Measurements from ENCODE around the gene CFAP20DC. TPM values are rescaled to one million over a fixed set of nuclear protein-coding genes. Genes with fewer than 3 reads are reported as not detected.
"Not testable (repeated sequence)": the region's sequence is repeated elsewhere in the genome, so short reads cannot be mapped to it uniquely, and the experiment has no call there.

CFAP20DC gene
- total and polyA plus RNA-seq, 11 donors, result 0.07 to 0.27 (median 0.11) TPM; not detected in 5

DNA sequence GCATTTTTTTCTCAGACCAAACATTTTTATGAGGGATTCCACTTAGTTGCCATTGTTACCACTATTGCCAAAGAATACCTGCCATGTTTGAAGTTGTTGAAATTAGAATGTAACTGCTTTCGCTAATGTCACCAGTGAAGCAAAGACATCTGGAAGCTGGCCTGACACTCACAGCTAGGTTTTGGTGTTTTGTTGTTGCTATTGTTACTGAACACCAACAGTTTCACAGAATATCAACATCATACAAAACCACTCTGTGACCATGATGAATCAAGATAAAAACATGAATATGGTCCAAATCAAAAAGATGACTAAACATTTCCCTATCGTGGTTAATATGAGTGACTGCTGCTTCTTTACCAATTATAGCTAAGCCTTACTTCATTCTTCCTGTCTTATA is 6.9 kb upstream of the CFAP20DC start:
- ATAC-seq (no peak), DNase-seq (no peak)
- 81 to 87% (median 85%) methylated on average over 2 of the region's 2 CpGs for WGBS, 4 donors
- intact Hi-C loops (cut with DNase I), result loop anchor here in 5 of 10 donors (10.0 kb wide), 3 partner anchors 222 to 412 kb away; no protein-coding TSS in a partner anchor
- no peaks in the 10 kb centered on the region for H3K36me3 ChIP-seq
- no peaks in the 10 kb centered on the region for H3K9me3 ChIP-seq
- H3K4me3 ChIP-seq, result no peak overlapping the region
- no peak overlapping the region for H3K27ac ChIP-seq
- H3K4me1 ChIP-seq, result no peaks in the 10 kb centered on the region
- TF ChIP-seq, protein P1, sequence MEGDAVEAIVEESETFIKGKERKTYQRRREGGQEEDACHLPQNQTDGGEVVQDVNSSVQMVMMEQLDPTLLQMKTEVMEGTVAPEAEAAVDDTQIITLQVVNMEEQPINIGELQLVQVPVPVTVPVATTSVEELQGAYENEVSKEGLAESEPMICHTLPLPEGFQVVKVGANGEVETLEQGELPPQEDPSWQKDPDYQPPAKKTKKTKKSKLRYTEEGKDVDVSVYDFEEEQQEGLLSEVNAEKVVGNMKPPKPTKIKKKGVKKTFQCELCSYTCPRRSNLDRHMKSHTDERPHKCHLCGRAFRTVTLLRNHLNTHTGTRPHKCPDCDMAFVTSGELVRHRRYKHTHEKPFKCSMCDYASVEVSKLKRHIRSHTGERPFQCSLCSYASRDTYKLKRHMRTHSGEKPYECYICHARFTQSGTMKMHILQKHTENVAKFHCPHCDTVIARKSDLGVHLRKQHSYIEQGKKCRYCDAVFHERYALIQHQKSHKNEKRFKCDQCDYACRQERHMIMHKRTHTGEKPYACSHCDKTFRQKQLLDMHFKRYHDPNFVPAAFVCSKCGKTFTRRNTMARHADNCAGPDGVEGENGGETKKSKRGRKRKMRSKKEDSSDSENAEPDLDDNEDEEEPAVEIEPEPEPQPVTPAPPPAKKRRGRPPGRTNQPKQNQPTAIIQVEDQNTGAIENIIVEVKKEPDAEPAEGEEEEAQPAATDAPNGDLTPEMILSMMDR (IDR thresholded peaks at IDR 0.05), result no peak
- TF ChIP-seq POLR2A (IDR thresholded peaks at IDR 0.05), result no peak
- H3K27me3 ChIP-seq, result peaks cover 0 to 7% (median 0%) of the 10 kb centered on the region in 9 donors

DNA sequence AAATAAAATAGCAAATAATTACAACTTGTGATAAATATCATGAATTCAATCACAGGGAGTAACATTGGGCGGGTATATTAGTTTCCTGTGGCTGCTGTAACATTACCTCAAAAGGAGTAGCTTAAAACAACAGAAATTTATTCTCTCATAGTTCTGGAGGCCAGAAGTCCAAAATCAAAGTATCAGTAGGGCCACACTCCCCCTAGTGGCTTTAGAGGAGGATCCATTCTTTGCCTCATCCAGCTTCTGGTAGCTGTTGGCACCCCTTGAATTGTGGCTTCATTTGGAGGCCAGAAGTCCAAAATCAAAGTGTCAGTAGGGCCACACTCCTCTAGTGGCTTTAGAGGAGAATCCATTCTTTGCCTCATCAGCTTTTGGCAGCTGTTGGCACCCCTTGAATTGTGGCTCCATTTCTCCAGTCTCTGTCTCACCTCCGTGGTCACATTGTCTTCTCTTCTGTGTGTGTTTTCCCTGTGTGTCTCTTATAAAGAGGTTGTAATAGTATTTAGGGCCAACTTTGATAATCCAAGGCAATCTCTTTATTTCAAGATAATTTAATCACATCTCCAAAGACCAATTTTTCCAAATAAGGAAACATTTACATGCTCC is 3.1 kb upstream of the CFAP20DC start:
- no peaks in the 10 kb centered on the region for H3K9me3 ChIP-seq
- DNase-seq (no peak), ATAC-seq (no peak)
- H3K27ac ChIP-seq, result no peak overlapping the region
- peaks cover 0 to 7% (median 0%) of the 10 kb centered on the region in 9 donors for H3K27me3 ChIP-seq
- 67 to 79% (median 72%) methylated on average over 2 of the region's 2 CpGs for WGBS, 4 donors
- no peaks in the 10 kb centered on the region for H3K36me3 ChIP-seq
- intact Hi-C loops (cut with DNase I), result loop anchor here (2.0 to 10.0 kb wide), 9 partner anchors 61 to 412 kb away; no protein-coding TSS in a partner anchor
- TF ChIP-seq, protein P1 (IDR thresholded peaks at IDR 0.05), result peak; percentile 28 to 61 (median 48)
- TF ChIP-seq POLR2A (IDR thresholded peaks at IDR 0.05), result no peak
- H3K4me3 ChIP-seq, result no peak overlapping the region
- H3K4me1 ChIP-seq, result peaks cover 0 to 13% (median 0%) of the 10 kb centered on the region in 12 donors

DNA sequence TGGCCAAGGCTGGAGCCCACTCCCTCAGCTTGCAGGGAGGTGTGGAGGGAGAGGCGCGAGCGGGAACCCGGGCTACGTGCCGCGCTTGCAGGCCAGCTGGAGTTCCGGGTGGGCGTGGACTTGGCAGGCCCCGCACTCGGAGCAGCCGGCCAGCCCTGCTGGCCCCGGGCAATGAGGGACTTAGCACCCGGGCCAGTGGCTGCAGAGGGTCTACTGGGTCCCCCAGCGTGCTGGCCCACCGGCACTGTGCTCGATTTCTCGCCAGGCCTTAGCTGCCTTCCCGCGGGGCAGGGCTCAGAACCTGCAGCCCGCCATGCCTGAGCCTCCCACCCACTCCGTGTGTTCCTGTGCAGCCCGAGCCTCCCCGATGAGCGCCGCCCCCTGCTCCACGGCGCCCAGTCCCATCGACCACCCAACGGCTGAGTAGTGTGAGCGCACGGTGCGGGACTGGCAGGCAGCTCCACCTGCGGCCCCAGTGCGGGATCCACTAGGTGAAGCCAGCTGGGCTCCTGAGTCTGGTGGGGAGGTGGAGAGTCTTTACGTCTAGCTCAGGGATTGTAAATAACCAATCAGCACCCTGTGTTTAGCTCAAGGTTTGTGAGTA is 1.1 kb upstream of the CFAP20DC start:
- not testable (repeated sequence) for H3K36me3 ChIP-seq, H3K4me3 ChIP-seq, H3K27ac ChIP-seq, DNase-seq, H3K9me3 ChIP-seq, ATAC-seq, H3K27me3 ChIP-seq
- H3K4me1 ChIP-seq, result peaks cover 0 to 13% (median 0%) of the 10 kb centered on the region in 12 donors
- 97 to 98% (median 97%) methylated on average over 21 to 36 of the region's 36 CpGs for WGBS, 4 donors
- intact Hi-C loops (cut with DNase I), result loop anchor here (5.0 to 10.0 kb wide), 7 partner anchors 59 to 409 kb away; no protein-coding TSS in a partner anchor

DNA sequence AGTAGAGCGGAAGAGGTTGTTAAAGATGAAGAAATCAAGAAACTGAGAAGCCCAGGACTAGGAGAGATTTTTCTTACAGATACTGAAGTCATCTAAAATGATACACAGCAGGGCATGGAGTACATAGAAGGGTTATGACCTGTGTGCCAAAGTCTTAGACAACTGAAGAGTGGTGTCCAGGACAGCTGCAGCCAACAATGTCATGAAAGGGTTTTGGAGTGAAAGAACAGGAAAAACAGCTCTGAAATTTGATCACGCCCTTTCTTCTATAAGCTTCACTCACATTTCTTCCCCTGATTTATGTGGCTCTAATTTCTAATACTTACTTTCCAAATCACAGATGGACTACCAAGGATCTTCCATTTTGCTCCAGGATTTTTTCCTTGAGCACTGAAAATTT is 3.0 kb downstream of the CFAP20DC start:
- DNase-seq (no peak), ATAC-seq (no peak)
- H3K27me3 ChIP-seq, result no peaks in the 10 kb centered on the region
- H3K36me3 ChIP-seq, result no peaks in the 10 kb centered on the region
- peaks cover 0 to 13% (median 0%) of the 10 kb centered on the region in 12 donors for H3K4me1 ChIP-seq
- intact Hi-C loops (cut with DNase I), result no loop called here
- 96 to 99% (median 98%) methylated on average over 2 of the region's 2 CpGs for WGBS, 4 donors
- TF ChIP-seq POLR2A (IDR thresholded peaks at IDR 0.05), result no peak
- TF ChIP-seq, protein P1 (IDR thresholded peaks at IDR 0.05), result no peak
- H3K4me3 ChIP-seq, result no peak overlapping the region
- no peaks in the 10 kb centered on the region for H3K9me3 ChIP-seq
- H3K27ac ChIP-seq, result no peak overlapping the region
